IPS-20b (cell line): ENCODE data around the gene PTGDS.

ENCODE experiments used
- H3K27ac ChIP-seq: one replicate; pipeline ENCODE4 v1.5.1; 2013; ENCODE audit warnings: low read length
- H3K27me3 ChIP-seq: 2 replicates; pipeline ENCODE4 v1.6.1; 2013; ENCODE audit warnings: mild to moderate bottlenecking, low read length, inconsistent platforms; ENCODE audit not compliant: insufficient read depth
- H3K36me3 ChIP-seq: 2 replicates; pipeline ENCODE4 v1.6.1; 2013; ENCODE audit warnings: low read depth, mild to moderate bottlenecking, inconsistent platforms, low read length, moderate library complexity; ENCODE audit not compliant: insufficient read depth
- H3K4me1 ChIP-seq: 2 replicates; pipeline ENCODE4 v1.6.1; 2013; ENCODE audit warnings: mild to moderate bottlenecking, control low read depth, inconsistent platforms, low read length, moderate library complexity; ENCODE audit not compliant: insufficient read depth
- H3K4me3 ChIP-seq: 2 replicates; pipeline ENCODE4 v1.5.1; 2013; ENCODE audit warnings: mild to moderate bottlenecking, low read length, inconsistent platforms
- H3K9ac ChIP-seq: 2 replicates; pipeline ENCODE4 v1.6.1; 2013; ENCODE audit warnings: low read depth, mild to moderate bottlenecking, inconsistent platforms, low read length, moderate library complexity
- H3K9me3 ChIP-seq: 2 replicates; pipeline ENCODE4 v1.6.1; 2013; ENCODE audit warnings: mild to moderate bottlenecking, low read depth, low read length, inconsistent platforms; ENCODE audit not compliant: insufficient read depth

Gene PTGDS

DNA sequence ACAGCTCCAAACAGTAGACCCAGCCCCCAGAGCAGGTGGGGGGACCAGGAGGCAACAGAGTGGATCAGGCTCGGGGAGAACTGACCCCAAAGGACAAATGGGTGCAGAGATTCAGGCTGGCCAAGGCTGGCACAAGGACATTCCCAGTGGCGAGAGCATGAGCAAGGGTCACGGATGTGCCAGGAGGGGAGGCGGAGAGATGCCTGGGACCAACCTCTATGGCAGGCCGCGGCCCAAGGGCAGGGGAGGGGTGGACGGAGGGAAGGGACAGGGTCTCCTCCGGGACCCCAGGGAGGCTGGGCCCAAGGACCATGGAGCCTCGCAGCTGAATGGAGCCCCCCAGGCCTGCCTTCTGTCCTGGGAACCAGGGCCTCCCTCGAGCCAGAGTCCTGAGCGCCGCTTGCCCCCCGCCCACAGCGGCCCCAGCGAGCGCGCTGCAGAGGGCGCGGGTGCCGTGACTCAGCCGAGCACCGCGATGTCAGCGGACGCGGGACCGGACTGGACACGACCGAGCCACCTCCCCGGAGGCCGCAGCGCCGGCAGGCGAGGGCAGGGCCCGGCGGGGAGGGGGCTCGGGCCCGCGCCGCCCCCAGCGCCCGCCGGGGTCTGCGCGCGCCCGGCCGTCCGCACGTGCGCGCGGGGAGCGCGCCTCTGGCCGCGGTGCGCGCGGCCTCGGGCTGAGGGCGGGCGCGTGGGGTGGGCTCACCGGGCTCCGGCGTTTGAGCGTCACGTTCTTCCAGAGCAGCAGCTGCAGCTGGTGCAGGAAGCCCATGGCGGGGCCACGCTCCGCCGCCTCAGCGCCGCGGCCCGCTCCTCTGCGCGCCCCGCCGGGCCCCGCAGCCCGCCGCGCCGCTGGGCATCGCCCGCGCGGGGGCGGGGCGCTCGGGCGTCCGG is 50.3 kb downstream of the PTGDS start, which contains the start of gene ABCA2:
Gene ABCA2, minus strand, starts transcription at position 869 of the 894 bp plus-strand sequence. Its CDS starts 97 bp downstream, at position 772.
- H3K27me3 ChIP-seq: peaks cover 25% of the 10 kb centered on the region

DNA sequence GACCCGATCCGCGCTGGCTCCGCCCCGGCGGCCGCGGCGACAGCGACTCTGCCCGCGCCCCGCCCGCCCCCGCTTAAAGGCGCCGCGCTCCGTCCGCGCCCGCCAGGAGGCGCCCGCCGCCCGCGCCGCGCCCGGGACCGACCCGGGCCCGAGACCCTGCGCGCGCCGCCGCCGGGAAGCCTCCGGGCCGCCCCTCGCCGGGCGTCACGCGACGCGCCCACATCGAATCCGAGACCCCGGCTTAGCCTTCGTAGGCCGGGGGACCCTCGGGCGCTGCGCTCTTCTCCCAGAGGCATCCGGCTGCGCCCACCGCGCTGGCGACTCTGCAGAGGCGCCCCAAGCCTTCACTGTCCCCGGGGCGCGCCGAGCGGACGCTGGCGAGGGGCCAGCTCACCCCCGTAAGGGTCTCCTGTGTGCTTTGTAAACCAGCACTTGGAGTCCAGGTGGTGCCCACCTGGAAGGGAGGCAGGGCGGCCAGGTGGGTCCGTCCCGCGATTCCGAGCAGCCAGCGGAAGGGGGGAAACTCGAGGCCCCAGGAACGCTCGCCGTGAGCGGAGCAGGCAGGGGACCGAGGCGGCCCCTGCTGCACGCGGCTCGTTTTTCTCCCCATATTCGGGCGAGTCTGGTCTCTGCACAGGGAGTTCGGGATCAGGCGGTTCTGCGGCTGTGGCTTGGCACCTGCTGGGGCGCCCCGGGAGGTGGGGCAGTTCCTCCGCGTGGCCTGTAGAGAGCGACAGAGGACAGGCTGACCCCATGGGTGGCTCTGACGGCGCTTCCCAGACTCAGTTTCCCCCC is 51.2 kb downstream of the PTGDS start:
- Histone ChIP-seq H3K27ac (no peak overlapping the region), H3K36me3 (no peaks in the 10 kb centered on the region), H3K9me3 (no peaks in the 10 kb centered on the region), H3K4me1 (no peaks in the 10 kb centered on the region), H3K27me3 (peaks cover 25% of the 10 kb centered on the region), H3K9ac (no peak overlapping the region), H3K4me3 (peak overlapping the region; percentile 62)

More for the DNA sequence above, 50.3 kb downstream of the PTGDS start, which contains the start of gene ABCA2:
- Histone ChIP-seq H3K27ac (no peak within 1 kb of the TSS), H3K36me3 (no peaks in the 10 kb centered on the region), H3K4me3 (peak within 1 kb of the TSS; percentile 62), H3K9me3 (no peaks in the 10 kb centered on the region), H3K9ac (no peak within 1 kb of the TSS), H3K4me1 (no peaks in the 10 kb centered on the region)

DNA sequence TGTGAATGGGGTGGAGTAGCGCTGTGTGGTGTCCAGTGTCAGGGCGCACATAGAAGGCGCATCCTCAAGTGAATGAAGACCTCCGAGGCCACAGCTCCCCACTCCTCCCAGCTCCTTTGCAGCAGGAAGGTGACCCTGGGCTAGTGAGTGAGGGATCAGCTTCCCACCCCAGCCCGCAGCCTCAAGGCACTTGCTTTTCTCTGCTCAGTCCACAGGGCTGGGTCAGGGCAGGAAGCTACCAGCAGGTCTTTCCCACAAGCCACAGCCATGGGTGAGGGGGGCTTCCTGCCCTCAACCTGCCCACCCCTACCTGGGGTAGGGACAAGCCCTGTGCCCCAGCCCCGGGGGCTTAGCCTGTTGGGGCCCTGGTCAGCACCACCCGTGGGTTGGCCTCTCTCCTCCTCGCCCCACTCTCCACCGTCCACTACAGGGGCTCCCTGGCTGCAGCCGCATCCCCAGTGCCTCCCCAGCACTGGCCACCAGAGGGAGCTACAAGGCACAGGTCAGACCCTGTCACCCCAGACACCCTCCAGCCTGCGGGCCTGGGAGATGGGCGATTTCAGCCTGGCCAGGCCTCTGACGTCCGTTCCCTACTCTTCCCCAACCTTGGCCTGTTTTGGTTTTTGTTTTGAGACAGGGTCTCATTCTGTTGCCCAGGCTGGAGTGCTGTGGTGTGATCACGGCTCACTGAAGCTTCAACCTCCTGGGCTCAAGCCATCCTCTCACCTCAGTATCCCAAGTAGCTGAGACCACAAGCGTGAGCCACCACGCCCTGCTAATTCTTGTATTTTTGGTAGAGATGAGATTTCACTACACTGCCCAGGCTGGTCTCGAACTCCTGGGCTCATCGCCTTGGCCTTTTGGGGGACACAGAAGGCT is 52.0 kb downstream of the PTGDS start:
- Histone ChIP-seq H3K9ac (no peak overlapping the region), H3K27ac (no peak overlapping the region), H3K4me1 (no peaks in the 10 kb centered on the region), H3K9me3 (no peaks in the 10 kb centered on the region), H3K36me3 (no peaks in the 10 kb centered on the region), H3K4me3 (peak overlapping the region; percentile 62; the same call in 1 of the 2 replicates), H3K27me3 (peaks cover 25% of the 10 kb centered on the region)

DNA sequence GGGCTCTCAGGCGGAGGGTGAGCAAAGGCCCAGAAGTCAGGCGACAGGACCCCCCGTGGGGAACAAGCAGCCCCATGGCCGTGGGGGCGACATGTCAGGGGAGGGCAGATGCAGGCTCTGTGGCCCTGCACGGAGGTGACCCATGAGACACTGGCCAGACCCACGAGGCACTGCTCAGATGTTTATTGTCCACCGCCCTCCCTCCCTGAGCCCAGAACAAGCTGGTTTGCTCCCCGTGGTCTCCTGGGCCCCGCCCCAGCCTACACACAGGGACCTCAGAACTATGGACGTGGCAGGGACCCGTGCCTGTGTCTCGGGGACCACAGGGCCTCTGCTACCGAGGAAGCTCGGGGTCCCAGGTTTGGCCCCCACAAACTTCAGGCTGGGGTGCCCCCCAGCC is 52.7 kb downstream of the PTGDS start:
- no peaks in the 10 kb centered on the region for H3K36me3 ChIP-seq
- H3K4me3 ChIP-seq: no peak overlapping the region
- H3K27me3 ChIP-seq: peaks cover 32% of the 10 kb centered on the region
- H3K4me1 ChIP-seq: no peaks in the 10 kb centered on the region
- H3K9me3 ChIP-seq: no peaks in the 10 kb centered on the region
- no peak overlapping the region for H3K9ac ChIP-seq
- no peak overlapping the region for H3K27ac ChIP-seq

DNA sequence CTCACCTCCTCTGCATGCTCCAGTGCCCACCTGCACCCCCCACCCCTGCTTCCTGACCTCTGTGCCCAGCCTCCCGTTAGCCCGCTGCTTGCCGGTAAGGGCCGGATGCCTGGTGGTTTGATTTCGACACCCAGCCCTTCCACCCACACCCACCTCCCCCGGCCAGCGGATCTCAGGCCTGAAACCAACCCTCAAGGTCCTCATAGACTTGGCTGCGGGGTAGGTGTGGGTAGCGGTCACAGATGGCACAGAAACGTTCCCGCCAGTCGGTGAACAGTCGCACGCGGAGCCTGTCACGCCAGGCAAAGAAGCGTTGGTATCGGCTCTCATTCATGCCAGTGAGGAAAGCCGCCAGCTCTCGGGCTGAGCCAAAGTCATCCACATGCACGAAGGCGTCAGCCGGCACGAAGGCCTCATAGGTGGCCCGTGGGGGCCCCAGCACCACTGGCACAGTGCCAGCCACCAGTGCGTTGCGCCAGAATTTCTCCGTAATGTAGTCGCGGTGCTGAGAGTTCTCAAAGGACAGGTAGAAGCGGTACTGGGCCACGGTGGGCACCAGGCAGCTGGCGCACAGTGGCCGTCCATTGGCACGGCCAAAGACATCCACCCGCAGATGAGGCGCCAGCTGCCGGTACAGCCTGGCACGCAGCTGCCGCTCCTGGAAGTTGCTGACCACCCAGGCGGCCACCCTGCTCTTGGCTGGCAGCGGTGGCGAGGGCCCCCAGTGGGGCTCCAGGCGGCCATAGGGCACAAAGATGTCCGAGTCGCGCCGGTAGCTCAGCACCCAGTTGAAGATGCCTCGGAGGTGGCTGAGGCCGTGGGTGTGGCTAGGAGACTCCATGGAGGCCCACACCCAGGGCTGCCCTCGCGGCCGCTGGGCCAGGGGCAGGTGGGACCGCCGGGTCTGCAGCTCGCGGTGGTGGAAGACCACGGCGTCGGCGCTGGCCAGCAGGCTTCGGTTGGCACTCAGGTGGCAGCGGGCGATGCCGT is 53.5 kb downstream of the PTGDS start:
- Histone ChIP-seq H3K27me3 (peaks cover 33% of the 10 kb centered on the region), H3K4me3 (no peak overlapping the region), H3K9ac (no peak overlapping the region), H3K4me1 (no peaks in the 10 kb centered on the region), H3K9me3 (no peaks in the 10 kb centered on the region), H3K36me3 (no peaks in the 10 kb centered on the region), H3K27ac (no peak overlapping the region)
